IPS-NIHi11 (cell line): ENCODE measurements around the gene WDCP.
"Not testable (repeated sequence)": the region's sequence is repeated elsewhere in the genome, so short reads cannot be mapped to it uniquely, and the experiment has no call there.

ENCODE experiments used
- DNase-seq: peaks from one replicate; pipeline ENCODE4 v3.0.0; 2012; ENCODE audit warnings: mixed read lengths, low spot score

Gene WDCP

GRCh38 chr2:24046930-24047702 lies at the start of gene WDCP:
TSS of gene WDCP (minus strand) at chr2:24047391. CDS start at chr2:24039494, 7,897 bp downstream.
- peak; percentile 91 for DNase-seq

- not testable (repeated sequence) for DNase-seq
Observed at GRCh38 chr2:24095171-24095677, 48.0 kb upstream of the WDCP start.

- not testable (repeated sequence) for DNase-seq
Observed at GRCh38 chr2:24093270-24093669, 46.1 kb upstream of the WDCP start.

- no peak for DNase-seq
Observed at GRCh38 chr2:24088821-24089359, 41.7 kb upstream of the WDCP start.

- no peak for DNase-seq
Observed at GRCh38 chr2:24087032-24087431, 39.8 kb upstream of the WDCP start.

GRCh38 chr2:24086241-24086640 lies 39.0 kb upstream of the WDCP start:
- no peak for DNase-seq

- no peak for DNase-seq
Observed at GRCh38 chr2:24085200-24085489, 38.0 kb upstream of the WDCP start.

- DNase-seq = peak; percentile 91
Observed at GRCh38 chr2:24084386-24085199, 37.4 kb upstream of the WDCP start, which contains the start of gene TP53I3. TSS of gene TP53I3 (minus strand) at chr2:24084834. CDS start at chr2:24084326, 508 bp downstream.

- DNase-seq = peak; percentile 72
Observed at GRCh38 chr2:24083567-24084385, 36.6 kb upstream of the WDCP start.

- DNase-seq = no peak
Observed at GRCh38 chr2:24082787-24083566, 35.8 kb upstream of the WDCP start.

- no peak for DNase-seq
Observed at GRCh38 chr2:24080701-24081100, 33.5 kb upstream of the WDCP start.

- DNase-seq = no peak
Observed at GRCh38 chr2:24077879-24078278, 30.7 kb upstream of the WDCP start.

- DNase-seq = no peak
Observed at GRCh38 chr2:24077535-24077877, 30.3 kb upstream of the WDCP start.

- DNase-seq = no peak
Observed at GRCh38 chr2:24076849-24077534, 29.8 kb upstream of the WDCP start.

- DNase-seq = peak; percentile 91
Observed at GRCh38 chr2:24075915-24076848, 29.0 kb upstream of the WDCP start, which contains the start of gene SF3B6. TSS of gene SF3B6 (minus strand) at chr2:24076326. CDS start at chr2:24076229, 97 bp downstream.

- DNase-seq = no peak
Observed at GRCh38 chr2:24075259-24075658, 28.1 kb upstream of the WDCP start.

GRCh38 chr2:24073816-24074215 lies 26.6 kb upstream of the WDCP start:
- DNase-seq = no peak

- no peak for DNase-seq
Observed at GRCh38 chr2:24072259-24072658, 25.1 kb upstream of the WDCP start.

- no peak for DNase-seq
Observed at GRCh38 chr2:24065341-24065740, 18.1 kb upstream of the WDCP start.
